Keratinocyte (primary cell): Measurements from ENCODE around the gene KRT35. TPM values are rescaled to one million over a fixed set of nuclear protein-coding genes. Genes with fewer than 3 reads are reported as not detected.

Experiments
- DNase-seq: peaks from one replicate; pipeline ENCODE4 v3.0.0-alpha.2; 2011; ENCODE audit warnings: low read depth, missing footprints, low spot score
- FAIRE-seq: peaks from 2 replicates; lab custom pipeline; 2011; peaks lifted over from hg19 to GRCh38; lab: Jason Lieb, UNC
- H2AFZ ChIP-seq: 2 replicates; pipeline ENCODE4 v1.6.0; 2012; ENCODE audit warnings: low read length, control low read depth, inconsistent platforms; ENCODE audit not compliant: control insufficient read depth
- H3K27ac ChIP-seq: 2 replicates; pipeline ENCODE4 v1.5.1; 2011; ENCODE audit warnings: low read length; ENCODE audit not compliant: control insufficient read depth, insufficient read depth
- H3K27me3 ChIP-seq: 3 replicates; pipeline ENCODE4 v1.6.0; 2011; ENCODE audit warnings: low read length; ENCODE audit not compliant: control insufficient read depth, insufficient read depth; ENCODE audit errors: extremely low read depth
- H3K36me3 ChIP-seq, 2 experiments: 2 replicates in 1 of 2; 3 replicates in 1 of 2; pipeline ENCODE4 v1.5.1; 2011; ENCODE audit warnings: low read length in 2 of 2, mild to moderate bottlenecking in 1 of 2; ENCODE audit not compliant: control insufficient read depth in 2 of 2, insufficient read depth in 2 of 2; ENCODE audit errors: extremely low read depth in 1 of 2
- H3K4me1 ChIP-seq: 3 replicates; pipeline ENCODE4 v1.5.1; 2011; ENCODE audit warnings: low read length; ENCODE audit not compliant: control insufficient read depth, insufficient read depth; ENCODE audit errors: extremely low read depth
- H3K4me2 ChIP-seq: 3 replicates; pipeline ENCODE4 v1.6.0; 2011; ENCODE audit warnings: low read depth, low read length; ENCODE audit not compliant: control insufficient read depth, insufficient read depth; ENCODE audit errors: extremely low read depth
- H3K4me3 ChIP-seq, 3 experiments: fragments of 200-600 bp in 1 of 3; sonication (generic) in 1 of 3; 2 replicates in 2 of 3; 3 replicates in 1 of 3; pipeline ENCODE4 v1.5.1; 2011 to 2016; ENCODE audit warnings: low read length in 3 of 3, mild to moderate bottlenecking in 3 of 3, control low read depth in 2 of 3, inconsistent platforms in 1 of 3, low read depth in 1 of 3, mixed read lengths in 1 of 3, mixed run types in 1 of 3, moderate library complexity in 1 of 3; ENCODE audit not compliant: control insufficient read depth in 2 of 3, insufficient read depth in 2 of 3; ENCODE audit errors: extremely low read depth in 1 of 3
- H3K79me2 ChIP-seq: 2 replicates; pipeline ENCODE4 v1.6.0; 2012; ENCODE audit warnings: low read length; ENCODE audit not compliant: control insufficient read depth, insufficient read depth
- H3K9ac ChIP-seq: 3 replicates; pipeline ENCODE4 v1.6.0; 2011; ENCODE audit warnings: low read length; ENCODE audit not compliant: control insufficient read depth, insufficient read depth; ENCODE audit errors: extremely low read depth
- H3K9me1 ChIP-seq: 3 replicates; pipeline ENCODE4 v1.6.0; 2011; ENCODE audit warnings: low read length; ENCODE audit not compliant: control insufficient read depth, insufficient read depth; ENCODE audit errors: extremely low read depth
- H3K9me3 ChIP-seq: 2 replicates; pipeline ENCODE4 v1.5.1; 2012; ENCODE audit warnings: low read depth, low read length; ENCODE audit not compliant: control insufficient read depth
- H4K20me1 ChIP-seq: 3 replicates; pipeline ENCODE4 v1.6.0; 2011; ENCODE audit warnings: low read length; ENCODE audit not compliant: control insufficient read depth, insufficient read depth; ENCODE audit errors: extremely low read depth
- CTCF ChIP-seq, 3 experiments: IDR thresholded peaks in 1 of 3; conservative IDR thresholded peaks in 1 of 3; optimal IDR thresholded peaks in 1 of 3; 2 replicates in 2 of 3; 3 replicates in 1 of 3; pipeline versions ENCODE3 to v1.5.1; 2011; ENCODE audit warnings: low read length in 3 of 3, mild to moderate bottlenecking in 3 of 3, moderate library complexity in 2 of 3, control low read depth in 1 of 3, inconsistent platforms in 1 of 3; ENCODE audit not compliant: insufficient read depth in 2 of 3; ENCODE audit errors: extremely low read depth in 1 of 3
- EZH2 ChIP-seq: IDR thresholded peaks from one replicate; pipeline ENCODE4 v1.6.1; 2012; ENCODE audit warnings: inconsistent platforms, mild to moderate bottlenecking, low read length, moderate library complexity
- dilution Hi-C: fragments of 300-500 bp; cut with MboI; formaldehyde crosslinking; loops from one replicate; pipeline ENCODE4 v1.7.0; 2020; ENCODE audit warnings: low sequenced_read_pairs; ENCODE audit not compliant: extremely low pct_ligation_motif_present
- polyA plus RNA-seq, 5 experiments: library from polyadenylated mRNA; depleted of rRNA in 3 of 5; stranded (reverse) in 3 of 5; stranded (forward) in 1 of 5; unstranded in 1 of 5; fragments of >200 nt; gene quantifications; 1 replicate in 1 of 5; 2 replicates in 3 of 5; 3 replicates in 1 of 5; pipeline versions ENCODE4 v1.2.1 to v1.2.3, GENCODE V29; 2011 to 2012; ENCODE audit warnings: missing spikeins in 2 of 5, low read depth in 1 of 5, low replicate concordance in 1 of 5

KRT35 gene
- polyA plus RNA-seq, 1 donor (not counting 4 experiments of a cell fraction or from before 2014, with no cell fraction given): not detected

GRCh38 chr17:41523787-41524186 lies 42.8 kb upstream of the KRT35 start:
- TF ChIP-seq CTCF (optimal IDR thresholded peaks at IDR 0.05 in 1 of 3, IDR thresholded peaks at IDR 0.05 in 1 of 3, conservative IDR thresholded peaks at IDR 0.05 in 1 of 3; ENCODE audit: extremely low read depth in 1 of 3, insufficient read depth in 2 of 3, low read length in 3 of 3) (no peak), EZH2 (no peak)
- Histone ChIP-seq H3K9me1 (no peaks in the 10 kb centered on the region), H3K9ac (no peak overlapping the region), H3K27me3 (peaks cover 15% of the 10 kb centered on the region), H3K36me3 (no peaks in the 10 kb centered on the region), H3K4me2 (no peak overlapping the region), H4K20me1 (no peaks in the 10 kb centered on the region), H3K79me2 (no peaks in the 10 kb centered on the region), H3K4me1 (peaks cover 52% of the 10 kb centered on the region), H3K27ac (no peak overlapping the region), H3K9me3 (no peaks in the 10 kb centered on the region), H3K4me3 (no peak overlapping the region), H2AFZ (no peak overlapping the region)
- DNase-seq: no peak
- dilution Hi-C loops: no loop called here
- no peak for FAIRE-seq

GRCh38 chr17:41523225-41523593 lies 42.3 kb upstream of the KRT35 start:
- Histone ChIP-seq H3K9me3 (no peaks in the 10 kb centered on the region), H4K20me1 (no peaks in the 10 kb centered on the region), H3K9me1 (no peaks in the 10 kb centered on the region), H2AFZ (no peak overlapping the region), H3K9ac (no peak overlapping the region), H3K79me2 (no peaks in the 10 kb centered on the region), H3K27me3 (peaks cover 10% of the 10 kb centered on the region), H3K36me3 (no peaks in the 10 kb centered on the region), H3K4me2 (peak overlapping the region; percentile 13), H3K27ac (no peak overlapping the region), H3K4me3 (no peak overlapping the region), H3K4me1 (peaks cover 57% of the 10 kb centered on the region)
- FAIRE-seq (no peak), DNase-seq (no peak)
- TF ChIP-seq CTCF (optimal IDR thresholded peaks at IDR 0.05 in 1 of 3, IDR thresholded peaks at IDR 0.05 in 1 of 3, conservative IDR thresholded peaks at IDR 0.05 in 1 of 3; ENCODE audit: extremely low read depth in 1 of 3, insufficient read depth in 2 of 3, low read length in 3 of 3): no peak
- TF ChIP-seq EZH2: no peak
- dilution Hi-C loops: no loop called here
